ENCODE measurements around the gene ASB7. TPM values are rescaled to one million over a fixed set of nuclear protein-coding genes. Genes with fewer than 3 reads are reported as not detected.

The ASB7 gene
- total RNA-seq, 4 donors from 2014 or later, result 10.2 to 14.8 (median 11.9) TPM

DNA sequence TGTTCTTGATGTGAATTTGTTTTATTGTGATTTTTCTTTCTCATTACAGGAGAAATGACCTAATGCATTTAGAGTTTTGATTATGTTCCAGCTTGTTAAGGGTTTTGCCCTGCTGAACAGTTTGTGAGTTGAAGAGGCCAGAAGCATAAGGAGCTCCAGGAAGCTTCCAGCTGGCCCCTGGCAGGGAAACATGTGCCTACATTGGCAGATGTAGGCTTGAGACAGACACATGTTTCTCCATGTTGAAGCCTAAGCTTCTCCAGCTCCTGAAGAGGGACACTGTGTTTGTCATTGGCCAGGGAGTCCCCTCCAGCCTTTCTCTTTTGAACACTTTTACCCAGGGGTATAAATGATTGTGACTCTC, 88.4 kb downstream of the ASB7 start:
- no peak for ATAC-seq
- no peak overlapping the region for H3K4me3 ChIP-seq
- no peaks in the 10 kb centered on the region for H3K9me3 ChIP-seq
- TF ChIP-seq POLR2A (IDR thresholded peaks at IDR 0.05) (no peak), EP300 (IDR thresholded peaks at IDR 0.05) (no peak), POLR2AphosphoS5 (IDR thresholded peaks at IDR 0.05) (no peak), CTCF (IDR thresholded peaks at IDR 0.05) (no peak)
- peaks cover 19% of the 10 kb centered on the region for H3K27me3 ChIP-seq
- H3K36me3 ChIP-seq, result no peaks in the 10 kb centered on the region
- H3K4me1 ChIP-seq, result peaks cover 0 to 23% (median 3%) of the 10 kb centered on the region in 3 donors
- no peak overlapping the region for H3K27ac ChIP-seq

- peaks cover 0 to 18% (median 3%) of the 10 kb centered on the region in 3 donors for H3K4me1 ChIP-seq
- TF ChIP-seq POLR2A (IDR thresholded peaks at IDR 0.05), result no peak
- TF ChIP-seq POLR2AphosphoS5 (IDR thresholded peaks at IDR 0.05), result no peak
- TF ChIP-seq CTCF (IDR thresholded peaks at IDR 0.05), result no peak
- TF ChIP-seq EP300 (IDR thresholded peaks at IDR 0.05), result no peak
- H3K36me3 ChIP-seq, result no peaks in the 10 kb centered on the region
- peaks cover 13% of the 10 kb centered on the region for H3K27me3 ChIP-seq
- H3K4me3 ChIP-seq, result no peak overlapping the region
- no peak overlapping the region for H3K27ac ChIP-seq
- no peaks in the 10 kb centered on the region for H3K9me3 ChIP-seq
- ATAC-seq, result no peak
- 92 to 100% methylated on average over 1 to 4 of the region's 4 CpGs for WGBS, 2 donors (ENCODE audit: low coverage in 1 of 2)
Observed at GRCh38 chr15:100691321-100691720, 88.9 kb downstream of the ASB7 start.

DNA sequence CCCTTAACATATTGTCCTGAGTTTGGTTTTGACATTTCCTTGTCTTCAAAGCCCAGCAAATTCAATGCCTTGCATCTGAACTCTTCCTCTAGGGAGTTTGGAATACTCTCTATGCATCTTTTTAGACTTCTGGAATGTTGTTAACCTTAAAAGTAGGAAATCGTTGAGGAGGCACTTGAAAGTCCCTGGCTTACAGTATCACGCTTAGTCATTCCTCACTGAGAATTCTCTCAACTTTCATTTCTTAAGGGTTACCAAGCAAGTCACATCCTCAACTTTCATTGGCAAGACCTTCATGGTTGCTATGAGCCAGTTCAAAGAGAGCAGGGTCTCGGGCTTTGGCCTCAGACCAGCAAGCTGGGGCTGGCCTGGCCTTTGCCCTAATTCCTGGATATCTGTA, 89.9 kb downstream of the ASB7 start:
- 65 to 80% methylated on average over 2 of the region's 3 CpGs for WGBS, 2 donors (ENCODE audit: low coverage in 1 of 2)

GRCh38 chr15:100692671-100693070, 90.3 kb downstream of the ASB7 start:
- ATAC-seq, result no peak
- 61 to 78% methylated on average over 2 to 6 of the region's 7 CpGs for WGBS, 2 donors (ENCODE audit: low coverage in 1 of 2)
- TF ChIP-seq POLR2AphosphoS5 (IDR thresholded peaks at IDR 0.05), result no peak
- TF ChIP-seq CTCF (IDR thresholded peaks at IDR 0.05), result no peak
- no peak for TF ChIP-seq POLR2A (IDR thresholded peaks at IDR 0.05)
- no peak for TF ChIP-seq EP300 (IDR thresholded peaks at IDR 0.05)
- Histone ChIP-seq H3K27me3 (peaks cover 8% of the 10 kb centered on the region), H3K4me3 (no peak overlapping the region), H3K36me3 (no peaks in the 10 kb centered on the region), H3K9me3 (no peaks in the 10 kb centered on the region), H3K4me1 (peaks cover 0 to 18% (median 3%) of the 10 kb centered on the region in 3 donors), H3K27ac (no peak overlapping the region)

More for the DNA sequence above, 89.9 kb downstream of the ASB7 start:
- Histone ChIP-seq H3K36me3 (no peaks in the 10 kb centered on the region), H3K4me3 (no peak overlapping the region), H3K9me3 (no peaks in the 10 kb centered on the region), H3K27ac (no peak overlapping the region), H3K27me3 (peaks cover 8% of the 10 kb centered on the region), H3K4me1 (peaks cover 0 to 18% (median 3%) of the 10 kb centered on the region in 3 donors)
- no peak for ATAC-seq
- TF ChIP-seq POLR2A (IDR thresholded peaks at IDR 0.05) (no peak), EP300 (IDR thresholded peaks at IDR 0.05) (no peak), CTCF (IDR thresholded peaks at IDR 0.05) (no peak), POLR2AphosphoS5 (IDR thresholded peaks at IDR 0.05) (no peak)

DNA sequence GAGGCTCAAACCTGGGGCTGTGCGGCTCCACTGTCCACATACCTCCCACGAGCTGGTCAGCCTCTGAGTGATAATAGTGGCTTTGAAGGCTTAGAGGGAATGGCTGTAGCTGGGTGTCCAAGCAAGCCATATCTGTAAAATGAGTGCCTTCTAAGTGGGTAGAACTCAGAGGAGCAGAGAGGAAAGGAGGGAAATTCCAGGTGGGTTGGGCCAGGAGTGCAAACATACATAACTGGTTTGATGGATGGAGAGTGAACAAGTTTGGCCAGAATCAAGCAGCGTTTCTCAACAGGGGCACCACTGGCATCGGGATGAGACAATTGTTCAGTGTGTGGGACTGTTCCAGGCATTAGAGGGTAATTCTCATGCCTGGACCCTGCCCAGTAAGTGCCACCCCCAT, 91.1 kb downstream of the ASB7 start:
- peaks cover 0 to 10% (median 0%) of the 10 kb centered on the region in 3 donors for H3K4me1 ChIP-seq
- H3K27ac ChIP-seq, result peak overlapping the region in 3 of 4 donors; percentile 41 to 56 (median 52)
- no peaks in the 10 kb centered on the region for H3K36me3 ChIP-seq
- TF ChIP-seq POLR2AphosphoS5 (IDR thresholded peaks at IDR 0.05) (no peak), CTCF (IDR thresholded peaks at IDR 0.05) (no peak), EP300 (IDR thresholded peaks at IDR 0.05) (no peak), POLR2A (IDR thresholded peaks at IDR 0.05) (no peak)
- 79 to 91% methylated on average over 4 of the region's 4 CpGs for WGBS, 2 donors (ENCODE audit: low coverage in 1 of 2)
- ATAC-seq, result no peak
- no peak overlapping the region for H3K4me3 ChIP-seq
- H3K27me3 ChIP-seq, result peaks cover 5% of the 10 kb centered on the region
- no peaks in the 10 kb centered on the region for H3K9me3 ChIP-seq
